GM12878 (cell line): Measurements from ENCODE around the gene POLDIP3. TPM values are rescaled to one million over a fixed set of nuclear protein-coding genes. Genes with fewer than 3 reads are reported as not detected.

Experiments used
- ATAC-seq: fragments of 200-7000 bp; cut with Tn5 transposase; 3 replicates; pipeline ENCODE4 v1.9.1; 2020; ENCODE audit warnings: mild to moderate bottlenecking, moderate library complexity
- BruUV-seq: library from RNA; stranded (reverse); fragments of 400-500 nt; replicated peaks from 2 replicates; lab custom pipeline; 2021; lab: Mats Ljungman, UMichigan
- CTCF ChIA-PET: fragments of 300-600 bp; sonication (Branson Sonifier 250); formaldehyde crosslinking; extraction: SDS; loops from one replicate; lab custom pipeline; 2021; ENCODE audit warnings: inconsistent platforms; lab: Yijun Ruan, JAX
- POLR2A ChIA-PET: fragments of 350-600 bp; formaldehyde crosslinking; extraction: SDS; loops from one replicate; lab custom pipeline; 2021; ENCODE audit warnings: inconsistent platforms; lab: Charles Lee
- RAD21 ChIA-PET: fragments of 300-600 bp; sonication (Branson Sonifier 250); formaldehyde crosslinking; loops from one replicate; lab custom pipeline; 2023; ENCODE audit warnings: antibody characterized with exemption; ENCODE audit not compliant: unreplicated experiment; lab: Charles Lee
- SMC1A ChIA-PET: fragments of 300-600 bp; sonication (Branson Sonifier 250); formaldehyde crosslinking; loops from one replicate; lab custom pipeline; 2023; ENCODE audit not compliant: unreplicated experiment, uncharacterized antibody; lab: Charles Lee
- DNase-seq: peaks from one replicate; pipeline ENCODE4 v3.0.0-alpha.2; 2011; ENCODE audit warnings: low read depth, low spot score
- FAIRE-seq: peaks from 3 replicates; lab custom pipeline; 2011; peaks lifted over from hg19 to GRCh38; lab: Jason Lieb, UNC
- H2AFZ ChIP-seq: 2 replicates; pipeline ENCODE4 v1.6.0; 2011; ENCODE audit warnings: low read depth, low read length, control low read depth; ENCODE audit not compliant: control insufficient read depth
- H3K27ac ChIP-seq: 2 replicates; pipeline ENCODE4 v1.5.1; 2011; ENCODE audit warnings: control low read depth; ENCODE audit not compliant: control insufficient read depth, insufficient read depth
- H3K27me3 ChIP-seq, 2 experiments: replicated peaks in 1 of 2; 2 replicates each; pipeline versions ENCODE4 v1.6.0 to v1.6.1; 2011; ENCODE audit warnings: low read length in 1 of 2; ENCODE audit not compliant: control insufficient read depth in 2 of 2, insufficient read depth in 2 of 2
- H3K36me3 ChIP-seq, 2 experiments: 2 replicates each; pipeline ENCODE4 v1.5.1; 2011; ENCODE audit warnings: low read length in 1 of 2; ENCODE audit not compliant: control insufficient read depth in 2 of 2, insufficient read depth in 2 of 2
- H3K4me1 ChIP-seq: 2 replicates; pipeline ENCODE4 v1.6.1; 2011; ENCODE audit warnings: mild to moderate bottlenecking, low read length, moderate library complexity, mixed read lengths; ENCODE audit not compliant: control insufficient read depth, insufficient read depth
- H3K4me2 ChIP-seq: 2 replicates; pipeline ENCODE4 v1.6.0; 2011; ENCODE audit warnings: control low read depth; ENCODE audit not compliant: control insufficient read depth, insufficient read depth
- H3K4me3 ChIP-seq: fragments of 200-600 bp; sonication (generic); 2 replicates; pipeline ENCODE4 v1.5.1; 2016
- H3K79me2 ChIP-seq: 2 replicates; pipeline ENCODE4 v1.6.0; 2011; ENCODE audit warnings: low read length; ENCODE audit not compliant: control insufficient read depth, insufficient read depth
- H3K9ac ChIP-seq: 2 replicates; pipeline ENCODE4 v1.8.0; 2011; ENCODE audit warnings: low read length, control low read depth, mixed read lengths; ENCODE audit not compliant: control insufficient read depth, insufficient read depth
- H3K9me3 ChIP-seq: replicated peaks from 3 replicates; pipeline ENCODE4 v1.5.1; 2011; ENCODE audit warnings: mild to moderate bottlenecking, low read length; ENCODE audit not compliant: control insufficient read depth, insufficient read depth
- H4K20me1 ChIP-seq: 2 replicates; pipeline ENCODE4 v1.6.0; 2011; ENCODE audit not compliant: control insufficient read depth, insufficient read depth
- ATF3 ChIP-seq: IDR thresholded peaks from 2 replicates; pipeline ENCODE4 v1.6.1; 2011; ENCODE audit warnings: low read depth, mild to moderate bottlenecking, low read length, moderate library complexity, borderline replicate concordance; ENCODE audit errors: extremely low read depth
- CREB1 ChIP-seq: IDR thresholded peaks from 2 replicates; pipeline ENCODE4 v1.6.1; 2012; ENCODE audit warnings: low read depth, mild to moderate bottlenecking, inconsistent platforms
- CREM ChIP-seq: IDR thresholded peaks from 2 replicates; pipeline ENCODE4 v1.6.1; 2014; ENCODE audit warnings: antibody characterized with exemption, low read depth
- EP300 ChIP-seq, 2 experiments: fragments of 150-350 bp in 1 of 2; IDR thresholded peaks; 2 replicates each; pipeline ENCODE4 v1.6.1; 2011 to 2012; ENCODE audit warnings: low read depth in 2 of 2, low read length in 2 of 2, borderline replicate concordance in 1 of 2, improper control_type of control experiment in 1 of 2, inconsistent platforms in 1 of 2; ENCODE audit not compliant: control insufficient read depth in 1 of 2
- HDAC2 ChIP-seq: fragments of 200-600 bp; sonication (generic); IDR thresholded peaks from 2 replicates; pipeline ENCODE4 v1.6.1; 2017
- HDAC6 ChIP-seq: fragments of 200-600 bp; sonication (generic); IDR thresholded peaks from one replicate; pipeline ENCODE4 v1.8.0; 2017; ENCODE audit warnings: antibody characterized with exemption; ENCODE audit not compliant: unreplicated experiment
- HDGF ChIP-seq: fragments of 450-650 bp; IDR thresholded peaks from 2 replicates; pipeline ENCODE4 v1.6.1; 2016; ENCODE audit warnings: antibody characterized with exemption
- MAX ChIP-seq: IDR thresholded peaks from 2 replicates; pipeline ENCODE4 v1.6.1; 2012; ENCODE audit warnings: low read depth, low read length, improper control_type of control experiment
- NBN ChIP-seq: fragments of 450-650 bp; IDR thresholded peaks from 2 replicates; pipeline ENCODE4 v1.6.1; 2016
- NR2C1 ChIP-seq: fragments of 450-650 bp; IDR thresholded peaks from 2 replicates; pipeline ENCODE4 v1.6.1; 2017; ENCODE audit warnings: antibody characterized with exemption, mild to moderate bottlenecking, moderate library complexity
- PAX5 ChIP-seq: IDR thresholded peaks from 2 replicates; pipeline ENCODE4 v1.6.1; 2011; ENCODE audit warnings: low read depth, low read length, borderline replicate concordance
- POLR2A ChIP-seq: IDR thresholded peaks from 2 replicates; pipeline ENCODE4 v1.6.1; 2011; ENCODE audit warnings: low read depth, mild to moderate bottlenecking, low read length
- STAT1 ChIP-seq: fragments of 450-650 bp; conservative IDR thresholded peaks from 2 replicates; pipeline ENCODE4 v1.6.1; 2014; ENCODE audit warnings: antibody characterized with exemption, mild to moderate bottlenecking
- SUZ12 ChIP-seq: fragments of 200-600 bp; sonication (generic); IDR thresholded peaks from one replicate; pipeline ENCODE4 v1.6.1; 2018; ENCODE audit warnings: antibody characterized with exemption, mild to moderate bottlenecking; ENCODE audit not compliant: unreplicated experiment
- TCF7 ChIP-seq: IDR thresholded peaks from 2 replicates; pipeline ENCODE4 v1.6.1; 2014; ENCODE audit warnings: antibody characterized with exemption, borderline replicate concordance
- WGBS: methylation state at CpG from one replicate; pipeline ENCODE4 v1.1.6; 2016; ENCODE audit warnings: low lambda C conversion rate; ENCODE audit not compliant: insufficient replicate concordance, insufficient coverage; ENCODE audit errors: missing lambda C conversion rate; 5-methylcytosine and 5-hydroxymethylcytosine counted together
- in situ Hi-C: fragments of 300-500 bp; cut with MboI; formaldehyde crosslinking; loops from 9 replicates; pipeline ENCODE4 v1.14.3; 2018; ENCODE audit warnings: mixed read lengths
- intact Hi-C: fragments of 100-400 bp; cut with micrococcal nuclease; formaldehyde crosslinking; loops from one replicate; pipeline ENCODE4 v1.14.2; 2022; ENCODE audit not compliant: unreplicated experiment
- polyA plus RNA-seq, 11 experiments: library from polyadenylated mRNA; depleted of rRNA in 4 of 11; unstranded in 6 of 11; stranded (reverse) in 5 of 11; fragments of >200 nt; fragmentation: Nextera tagmentation in 4 of 11; fragmentation: Illumina TruSeq in 1 of 11; extraction: Ambion mirVana in 4 of 11; extraction: Trizol in 1 of 11; gene quantifications; 1 replicate in 1 of 11; 2 replicates in 10 of 11; pipeline versions ENCODE4 v1.2.1 to v1.2.3, GENCODE V29; 2011 to 2016; ENCODE audit warnings: inconsistent platforms in 2 of 11, missing spikeins in 2 of 11, low read depth in 1 of 11
- total RNA-seq, 4 experiments: library from RNA; depleted of rRNA in 3 of 4; stranded (reverse); fragments of >200 nt in 3 of 4; fragmentation: Illumina TruSeq in 1 of 4; extraction: Trizol in 1 of 4; gene quantifications; 2 replicates each; pipeline versions ENCODE4 v1.2.1 to v1.2.3, GENCODE V29; 2013 to 2021
- TF ChIP-seq, protein P1 (sequence below): IDR thresholded peaks from 2 replicates; pipeline ENCODE4 v1.6.1; 2012; ENCODE audit warnings: low read length, inconsistent platforms
- TF ChIP-seq, protein P2 (sequence below): fragments of 450-650 bp; IDR thresholded peaks from 2 replicates; pipeline ENCODE4 v1.6.1; 2017; ENCODE audit warnings: mild to moderate bottlenecking, moderate library complexity

The POLDIP3 gene
- total and polyA plus RNA-seq, 10 of the 15 experiments (the other 5 are each of a cell fraction or from before 2014, with no cell fraction given): 14.8 to 60.2 (median 49.5) TPM

DNA sequence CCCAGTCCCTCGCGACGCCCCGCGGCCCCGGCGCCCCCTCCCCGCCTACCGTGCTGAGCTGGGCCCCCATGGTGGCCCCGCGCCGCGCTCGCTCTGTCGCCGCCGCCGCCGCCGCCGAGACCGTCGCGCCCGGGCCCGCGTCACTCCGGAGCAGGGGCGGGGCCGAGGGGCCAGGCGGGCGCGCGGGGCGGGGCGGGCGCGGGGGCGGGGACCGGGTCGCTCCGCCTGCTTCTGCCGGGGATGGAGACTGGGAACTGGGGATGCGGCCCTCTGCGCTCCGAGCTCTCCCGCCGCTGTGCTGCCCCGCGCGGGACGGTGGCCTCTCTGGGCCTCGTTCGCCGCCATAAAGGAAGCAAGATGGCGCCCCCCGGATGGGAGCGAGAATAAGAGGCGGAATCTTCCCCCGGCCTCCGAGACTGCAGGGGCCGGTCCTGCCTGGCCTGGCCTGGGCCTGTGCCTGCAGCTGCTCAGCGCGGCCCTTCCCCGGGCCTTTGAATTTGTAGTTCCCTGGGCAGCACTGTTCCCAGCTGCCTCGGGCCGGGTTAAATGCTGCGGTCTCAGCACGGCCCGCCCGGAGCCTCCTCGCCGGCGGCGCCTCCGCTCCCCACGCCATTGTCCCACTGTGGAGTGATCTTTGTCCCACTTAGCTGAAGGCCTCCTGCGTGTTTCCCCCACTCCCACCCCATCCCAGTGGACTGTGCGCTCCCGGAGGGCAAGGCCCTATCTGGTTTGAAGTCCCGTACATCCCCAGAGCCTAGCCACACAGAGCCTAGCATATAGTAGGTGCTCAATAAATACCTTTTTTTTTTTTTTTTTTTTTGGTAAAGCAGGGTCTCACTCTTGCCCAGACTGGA lies 34.8 kb upstream of the POLDIP3 start, which contains the start of gene CYB5R3:
TSS of gene CYB5R3 (minus strand) at position 147 of the 854 bp plus-strand sequence. CDS start at position 70, 77 bp downstream.
- H3K9me3 ChIP-seq: no peaks in the 10 kb centered on the region
- CTCF ChIA-PET: interaction anchor here (0.6 to 1.3 kb wide), 6 partner anchors 10 to 276 kb away, joined by 3 to 5 read pairs (median 4); no protein-coding TSS in a partner anchor
- no peaks in the 10 kb centered on the region for H3K27me3 ChIP-seq
- FAIRE-seq (no peak), DNase-seq (no peak), ATAC-seq (peak; percentile 79)
- in situ Hi-C loops (loop anchor here (25.0 kb wide), 1 partner anchor 1388 kb away; no protein-coding TSS in a partner anchor), intact Hi-C loops (loop anchor here (2.0 kb wide), 1 partner anchor 35 kb away; the partner anchor contains the start of gene POLDIP3)
- H3K79me2 ChIP-seq: peaks cover 43% of the 10 kb centered on the region
- peak within 1 kb of the TSS; percentile 87 for H2AFZ ChIP-seq
- H3K4me3 ChIP-seq: peak within 1 kb of the TSS; percentile 100
- peak within 1 kb of the TSS; percentile 85 for H3K27ac ChIP-seq
- BruUV-seq: TSS peak; percentile 99
- WGBS: 14% methylated on average over 25 of the region's 81 CpGs
- RAD21 ChIA-PET: interaction anchor here (0.6 to 1.3 kb wide), 3 partner anchors 34 to 170 kb away, joined by 3 to 4 read pairs (median 4); no protein-coding TSS in a partner anchor
- no peaks in the 10 kb centered on the region for H4K20me1 ChIP-seq
- H3K9ac ChIP-seq: peak within 1 kb of the TSS; percentile 89
- H3K4me2 ChIP-seq: peak within 1 kb of the TSS; percentile 98
- SMC1A ChIA-PET: no interaction called here
- POLR2A ChIA-PET: interaction anchor here (0.6 to 1.8 kb wide), 7 partner anchors 9 to 283 kb away, joined by 3 to 6 read pairs (median 4); partner anchors contain the start of gene POLDIP3
- peaks cover 25% of the 10 kb centered on the region for H3K4me1 ChIP-seq
- no peaks in the 10 kb centered on the region for H3K36me3 ChIP-seq
- TF ChIP-seq NR2C1 (no peak), STAT1 (no peak), PAX5 (no peak), TCF7 (no peak), POLR2A (peak; percentile 82), CREB1 (peak; percentile 87), HDAC6 (no peak), NBN (0 out of 2 replicates have a peak, but pooled peaks have one; percentile 13), HDAC2 (no peak), ATF3 (no peak), EP300 (IDR thresholded peaks at IDR 0.05; ENCODE audit: borderline replicate concordance in 1 of 2, control insufficient read depth in 1 of 2, low read depth in 2 of 2, low read length in 2 of 2) (no peak), HDGF (peak; percentile 27; the same call in 1 of the 2 replicates), MAX (no peak), CREM (peak; percentile 80; the same call in 1 of the 2 replicates), SUZ12 (no peak)
- TF ChIP-seq, protein P1, sequence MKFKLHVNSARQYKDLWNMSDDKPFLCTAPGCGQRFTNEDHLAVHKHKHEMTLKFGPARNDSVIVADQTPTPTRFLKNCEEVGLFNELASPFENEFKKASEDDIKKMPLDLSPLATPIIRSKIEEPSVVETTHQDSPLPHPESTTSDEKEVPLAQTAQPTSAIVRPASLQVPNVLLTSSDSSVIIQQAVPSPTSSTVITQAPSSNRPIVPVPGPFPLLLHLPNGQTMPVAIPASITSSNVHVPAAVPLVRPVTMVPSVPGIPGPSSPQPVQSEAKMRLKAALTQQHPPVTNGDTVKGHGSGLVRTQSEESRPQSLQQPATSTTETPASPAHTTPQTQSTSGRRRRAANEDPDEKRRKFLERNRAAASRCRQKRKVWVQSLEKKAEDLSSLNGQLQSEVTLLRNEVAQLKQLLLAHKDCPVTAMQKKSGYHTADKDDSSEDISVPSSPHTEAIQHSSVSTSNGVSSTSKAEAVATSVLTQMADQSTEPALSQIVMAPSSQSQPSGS: no peak
- TF ChIP-seq, protein P2, sequence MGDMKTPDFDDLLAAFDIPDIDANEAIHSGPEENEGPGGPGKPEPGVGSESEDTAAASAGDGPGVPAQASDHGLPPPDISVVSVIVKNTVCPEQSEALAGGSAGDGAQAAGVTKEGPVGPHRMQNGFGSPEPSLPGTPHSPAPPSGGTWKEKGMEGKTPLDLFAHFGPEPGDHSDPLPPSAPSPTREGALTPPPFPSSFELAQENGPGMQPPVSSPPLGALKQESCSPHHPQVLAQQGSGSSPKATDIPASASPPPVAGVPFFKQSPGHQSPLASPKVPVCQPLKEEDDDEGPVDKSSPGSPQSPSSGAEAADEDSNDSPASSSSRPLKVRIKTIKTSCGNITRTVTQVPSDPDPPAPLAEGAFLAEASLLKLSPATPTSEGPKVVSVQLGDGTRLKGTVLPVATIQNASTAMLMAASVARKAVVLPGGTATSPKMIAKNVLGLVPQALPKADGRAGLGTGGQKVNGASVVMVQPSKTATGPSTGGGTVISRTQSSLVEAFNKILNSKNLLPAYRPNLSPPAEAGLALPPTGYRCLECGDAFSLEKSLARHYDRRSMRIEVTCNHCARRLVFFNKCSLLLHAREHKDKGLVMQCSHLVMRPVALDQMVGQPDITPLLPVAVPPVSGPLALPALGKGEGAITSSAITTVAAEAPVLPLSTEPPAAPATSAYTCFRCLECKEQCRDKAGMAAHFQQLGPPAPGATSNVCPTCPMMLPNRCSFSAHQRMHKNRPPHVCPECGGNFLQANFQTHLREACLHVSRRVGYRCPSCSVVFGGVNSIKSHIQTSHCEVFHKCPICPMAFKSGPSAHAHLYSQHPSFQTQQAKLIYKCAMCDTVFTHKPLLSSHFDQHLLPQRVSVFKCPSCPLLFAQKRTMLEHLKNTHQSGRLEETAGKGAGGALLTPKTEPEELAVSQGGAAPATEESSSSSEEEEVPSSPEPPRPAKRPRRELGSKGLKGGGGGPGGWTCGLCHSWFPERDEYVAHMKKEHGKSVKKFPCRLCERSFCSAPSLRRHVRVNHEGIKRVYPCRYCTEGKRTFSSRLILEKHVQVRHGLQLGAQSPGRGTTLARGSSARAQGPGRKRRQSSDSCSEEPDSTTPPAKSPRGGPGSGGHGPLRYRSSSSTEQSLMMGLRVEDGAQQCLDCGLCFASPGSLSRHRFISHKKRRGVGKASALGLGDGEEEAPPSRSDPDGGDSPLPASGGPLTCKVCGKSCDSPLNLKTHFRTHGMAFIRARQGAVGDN: no peak
